HG02885 (cell line): ENCODE results near the gene IPCEF1.
A peak's percentile ranks its signal among the peaks of the same experiment; 100 is the strongest.
"Not testable (repeated sequence)": the region's sequence is repeated elsewhere in the genome, so short reads cannot be mapped to it uniquely, and the experiment has no call there.

Experiments used
- ATAC-seq: cut with Tn5 transposase; IDR thresholded peaks from one replicate; pipeline ENCODE4 v1.9.1; 2021; ENCODE audit warnings: mild to moderate bottlenecking; ENCODE audit not compliant: unreplicated experiment, poor library complexity

Gene IPCEF1

DNA sequence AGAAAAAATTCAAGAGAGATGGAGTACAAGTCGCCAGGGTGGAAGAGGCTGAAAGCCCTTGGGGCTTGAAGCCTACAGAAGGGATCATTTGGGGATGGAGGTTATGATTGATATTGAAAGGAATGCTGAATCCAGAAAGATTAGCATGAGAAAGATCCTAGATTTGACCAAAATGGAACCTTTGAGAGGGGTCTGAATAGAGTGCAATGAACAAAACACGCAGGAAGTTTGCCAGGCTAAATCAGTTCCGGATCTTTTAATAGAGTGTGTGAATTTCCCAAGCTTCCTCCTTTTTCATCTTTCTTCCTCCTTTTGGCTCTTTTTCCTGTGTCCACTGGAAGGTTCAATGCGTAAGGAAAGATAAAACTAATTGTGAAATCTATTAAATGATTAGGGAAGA, 15.3 kb downstream of the IPCEF1 start:
- ATAC-seq = no peak

DNA sequence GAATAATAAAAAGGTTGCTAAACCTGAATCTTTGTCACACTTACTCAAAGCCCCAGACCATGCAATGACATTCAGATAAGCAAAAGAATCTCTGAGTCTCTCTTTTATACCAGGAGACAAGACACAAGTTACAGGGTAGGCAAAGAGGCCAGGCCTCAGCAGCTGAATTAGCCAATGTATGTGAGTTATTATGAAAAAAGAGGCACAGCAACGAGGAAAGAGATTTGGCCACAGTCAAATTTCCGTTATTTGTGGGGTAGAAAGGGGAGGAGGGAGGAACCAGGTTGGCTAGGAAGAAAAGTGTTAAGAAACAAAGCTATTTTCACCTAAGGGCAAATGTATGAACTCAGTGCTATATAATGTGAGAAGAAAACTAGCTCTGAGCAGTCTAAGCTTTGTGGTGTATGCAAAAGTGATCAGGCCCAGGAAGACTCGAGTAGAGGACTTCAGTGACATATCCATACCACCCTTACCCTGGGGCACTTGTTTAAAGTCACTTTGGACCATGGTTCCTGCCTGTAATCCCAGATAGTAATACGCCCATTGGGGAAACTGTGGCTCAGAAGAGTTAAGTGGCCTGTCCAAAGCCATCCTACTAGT, 19.1 kb downstream of the IPCEF1 start:
- ATAC-seq = no peak

DNA sequence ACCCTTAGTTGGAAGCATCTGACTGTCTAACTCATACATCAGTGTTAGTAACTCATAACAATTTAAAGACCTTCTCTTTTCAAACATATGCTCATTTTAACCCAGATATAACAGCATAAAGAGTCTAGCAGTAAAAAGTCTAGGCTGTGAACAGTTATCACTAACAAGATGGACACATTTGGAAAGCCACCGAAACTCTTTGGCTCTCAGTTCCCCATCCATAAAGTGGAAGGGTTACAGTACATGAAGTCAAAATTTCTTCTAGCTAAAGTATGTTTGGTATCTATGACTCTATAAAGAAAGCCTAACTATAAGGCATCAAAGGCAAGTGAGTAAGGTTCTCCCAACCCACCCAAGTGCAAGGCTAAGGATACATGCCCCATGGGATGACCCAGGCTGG, 22.5 kb downstream of the IPCEF1 start:
- not testable (repeated sequence) for ATAC-seq

DNA sequence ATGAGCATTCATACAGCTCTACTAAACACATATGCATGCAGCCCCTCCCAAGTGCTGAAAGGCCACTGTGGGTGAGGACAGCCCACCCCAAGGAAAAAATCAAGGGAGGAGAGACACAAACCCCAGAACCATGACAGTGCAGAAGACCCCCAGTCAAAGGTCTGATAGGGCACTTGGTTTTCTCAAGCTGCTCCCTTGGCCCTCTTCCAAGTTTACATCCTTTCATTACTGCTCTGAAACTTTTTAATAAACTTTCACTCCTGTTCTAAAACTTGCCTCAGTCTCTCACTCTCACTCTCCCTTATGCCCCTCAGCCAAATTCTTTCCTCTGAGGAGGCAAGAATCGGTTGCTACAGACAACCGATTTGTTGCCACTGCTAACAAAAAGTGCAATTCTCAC, 24.9 kb downstream of the IPCEF1 start:
- ATAC-seq = no peak

DNA sequence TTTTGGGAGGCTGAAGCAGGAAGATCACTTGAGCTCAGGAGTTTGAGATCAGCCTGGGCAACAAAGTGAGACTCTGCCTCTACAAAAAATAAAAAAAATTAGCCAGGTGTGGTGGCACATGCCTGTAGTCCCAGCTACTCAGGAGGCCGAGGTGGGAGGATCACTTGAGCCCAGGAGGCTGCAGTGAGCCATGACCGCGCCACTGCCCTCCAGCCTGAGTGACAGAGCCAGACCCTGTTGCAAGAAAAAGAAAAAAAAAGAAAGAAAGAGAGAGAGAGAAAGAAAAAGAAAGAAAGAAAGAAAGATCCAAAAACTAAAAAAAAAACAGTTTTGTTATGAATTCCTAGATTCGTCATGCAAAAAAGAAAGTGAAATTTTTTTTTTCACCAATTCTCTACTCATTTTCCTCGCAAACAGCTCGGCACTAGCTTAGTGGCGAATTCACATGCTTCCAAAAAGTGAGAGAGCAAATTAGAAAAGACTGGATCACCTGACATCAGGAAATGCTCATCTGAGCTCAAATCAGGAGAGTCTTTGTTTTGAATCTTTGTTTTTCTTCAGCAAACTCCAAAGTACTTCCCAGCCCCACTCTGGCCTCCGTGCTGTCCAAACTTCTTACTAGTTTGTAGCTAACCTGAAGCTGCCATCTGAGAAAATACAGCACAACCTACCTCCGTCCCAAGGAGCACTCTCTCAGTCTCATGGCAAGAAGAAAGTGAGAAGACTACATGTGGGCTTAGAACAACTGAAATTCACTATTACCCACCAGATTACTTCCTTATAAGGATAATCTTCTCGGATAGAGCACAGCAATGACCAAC, 27.0 kb downstream of the IPCEF1 start:
- no peak for ATAC-seq

DNA sequence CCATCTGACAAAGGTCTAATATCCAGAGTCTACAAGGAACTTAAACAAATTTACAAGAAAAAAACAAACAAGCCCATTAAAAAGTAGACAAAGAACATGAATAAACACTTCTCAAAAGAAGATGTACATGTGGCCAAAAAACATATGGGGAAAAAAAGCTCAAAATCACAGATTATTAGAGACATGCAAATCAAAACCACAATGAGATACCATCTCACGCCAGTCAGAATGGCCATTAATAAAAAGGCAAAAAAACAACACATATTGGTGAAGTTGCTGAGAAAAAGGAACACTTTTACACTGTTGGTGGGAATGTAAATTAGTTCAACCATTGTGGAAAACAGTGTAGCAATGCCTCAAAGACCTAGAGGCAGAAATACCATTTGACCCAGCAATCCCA, 29.3 kb downstream of the IPCEF1 start:
- ATAC-seq = not testable (repeated sequence)

DNA sequence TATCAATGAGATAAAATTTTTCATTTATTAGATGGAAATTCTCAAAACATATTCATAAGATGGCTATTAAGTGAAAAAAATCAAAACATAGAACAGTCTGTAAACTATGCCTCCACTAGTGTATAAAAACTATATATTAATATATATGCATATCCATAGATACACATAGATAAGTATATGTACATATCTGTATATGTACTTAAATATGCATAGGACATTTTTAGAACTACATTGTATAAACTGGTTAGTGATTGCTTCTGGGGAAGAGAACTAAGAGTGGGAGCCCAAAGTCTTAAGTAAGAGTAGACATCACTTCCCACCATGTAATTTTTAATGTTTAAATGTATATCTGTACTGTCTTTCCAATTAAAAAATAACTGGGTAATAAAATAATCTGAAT, 31.5 kb downstream of the IPCEF1 start:
- no peak for ATAC-seq

DNA sequence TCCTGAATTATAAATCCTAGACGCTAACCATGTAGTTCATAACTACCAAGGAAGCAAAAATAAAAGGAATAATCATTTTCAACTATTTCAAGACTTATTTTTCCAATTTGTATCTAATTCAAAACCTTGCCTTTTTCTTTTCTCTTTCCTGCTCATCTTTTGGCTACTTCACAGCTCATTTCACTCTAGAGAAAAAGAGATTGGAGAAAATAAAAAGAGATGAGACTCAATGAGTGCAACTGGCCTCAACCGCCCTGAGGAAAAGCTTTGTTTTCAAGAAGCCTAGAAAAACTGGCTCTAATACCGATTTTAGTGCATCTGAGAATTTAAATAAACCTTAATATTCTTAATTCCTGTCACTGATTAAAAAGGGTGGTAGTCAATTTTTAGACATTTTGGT, 36.4 kb downstream of the IPCEF1 start:
- ATAC-seq = no peak

DNA sequence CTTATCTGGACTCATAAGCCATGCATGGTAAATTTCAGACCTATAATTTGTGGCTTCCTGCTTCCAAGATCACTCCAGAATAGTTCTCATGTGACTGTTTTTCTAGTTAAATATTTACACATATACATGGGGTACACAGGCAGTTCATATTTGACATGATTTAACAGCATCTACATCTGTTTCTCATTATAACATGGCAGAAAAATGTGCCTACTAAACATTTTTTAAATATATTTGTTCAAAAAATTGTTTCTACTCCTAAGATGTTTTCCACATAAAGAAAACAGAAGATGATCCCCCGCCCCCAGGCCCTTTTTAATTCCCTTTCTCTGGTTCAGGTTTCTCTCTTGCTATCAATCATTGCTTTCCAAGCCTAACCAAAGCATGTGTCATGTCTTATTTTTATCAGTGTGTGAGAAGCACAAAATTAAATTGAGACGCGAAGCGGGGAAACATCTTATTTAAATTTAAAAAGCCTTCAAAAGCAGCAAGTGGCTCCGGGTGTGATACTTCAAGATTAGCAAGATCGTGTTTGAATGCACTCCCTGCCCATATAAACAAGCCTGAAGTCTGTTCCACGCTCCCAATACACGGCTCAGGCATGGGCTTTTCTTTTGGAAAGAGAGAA, 37.3 kb downstream of the IPCEF1 start:
- no peak for ATAC-seq

DNA sequence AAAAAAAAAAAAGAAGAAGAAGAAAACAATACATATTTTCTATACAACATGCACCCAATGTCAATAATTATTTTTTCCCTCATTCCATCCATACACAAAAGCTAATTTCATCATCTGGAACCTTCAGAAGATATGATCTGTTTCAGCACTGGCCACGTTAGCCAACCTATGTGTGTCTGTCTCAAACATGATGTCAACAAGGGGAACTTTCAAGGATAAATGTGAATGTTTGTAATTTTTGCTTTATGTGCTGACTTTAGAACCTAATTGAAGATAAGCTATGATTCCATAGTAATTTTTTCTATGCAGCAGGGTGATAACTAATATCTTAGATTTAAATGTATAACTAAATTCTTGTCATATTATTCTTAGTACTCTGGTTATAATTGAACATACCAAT, 37.9 kb downstream of the IPCEF1 start:
- ATAC-seq = no peak

DNA sequence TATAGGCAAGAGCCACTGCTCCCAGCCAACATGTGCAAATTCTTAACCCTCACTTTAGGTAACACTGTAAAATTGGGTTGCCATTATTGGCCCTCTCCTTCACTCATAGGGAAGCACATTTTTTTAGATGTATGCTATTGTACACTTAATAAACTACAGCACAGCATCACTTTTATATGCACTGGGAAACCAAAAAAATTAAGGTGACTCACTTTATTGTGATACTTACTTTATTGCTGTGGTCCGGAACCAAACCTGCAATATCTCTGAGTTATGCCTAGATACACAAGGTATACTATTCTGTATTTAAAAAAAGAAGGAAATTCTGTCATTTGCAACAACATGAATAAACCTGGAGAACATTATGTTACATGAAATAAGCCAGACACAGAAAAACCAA, 40.5 kb downstream of the IPCEF1 start:
- ATAC-seq = no peak

DNA sequence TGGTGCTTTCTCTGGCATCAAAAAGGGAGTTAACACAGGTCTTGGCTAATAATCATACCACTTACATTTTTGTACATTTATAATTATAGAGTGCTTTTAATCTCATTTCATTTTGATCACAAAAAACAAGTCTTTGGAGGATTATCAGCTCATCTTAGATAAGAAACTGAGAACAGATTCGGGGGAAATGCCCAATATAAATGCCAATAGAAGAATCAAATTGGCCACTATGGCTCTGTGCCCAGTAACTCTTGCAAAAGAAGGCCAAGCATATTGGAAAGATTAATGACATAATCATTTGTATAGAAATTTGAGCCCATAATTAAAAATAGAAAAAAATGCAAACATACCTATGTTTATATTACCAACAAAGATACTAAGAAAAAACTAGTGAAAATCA, 42.5 kb downstream of the IPCEF1 start:
- ATAC-seq = no peak

DNA sequence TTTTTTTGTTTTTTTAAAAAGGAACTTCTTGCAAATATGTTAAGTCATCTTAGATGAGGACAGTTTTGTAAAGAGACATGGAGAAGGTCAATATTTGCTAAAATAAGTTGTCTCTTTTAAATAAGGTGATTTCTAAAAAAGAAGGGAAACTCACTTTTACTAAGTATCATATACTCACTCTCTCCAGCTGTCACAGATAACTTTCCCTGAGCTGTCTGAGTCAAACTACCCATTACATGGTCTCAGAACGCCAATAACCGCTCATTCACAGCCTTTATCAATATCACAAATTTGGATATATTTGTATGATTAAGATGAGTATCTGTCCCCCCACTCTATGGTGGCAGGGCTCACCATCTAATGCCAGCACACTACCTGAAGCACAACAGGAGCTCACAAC, 47.6 kb downstream of the IPCEF1 start:
- no peak for ATAC-seq

DNA sequence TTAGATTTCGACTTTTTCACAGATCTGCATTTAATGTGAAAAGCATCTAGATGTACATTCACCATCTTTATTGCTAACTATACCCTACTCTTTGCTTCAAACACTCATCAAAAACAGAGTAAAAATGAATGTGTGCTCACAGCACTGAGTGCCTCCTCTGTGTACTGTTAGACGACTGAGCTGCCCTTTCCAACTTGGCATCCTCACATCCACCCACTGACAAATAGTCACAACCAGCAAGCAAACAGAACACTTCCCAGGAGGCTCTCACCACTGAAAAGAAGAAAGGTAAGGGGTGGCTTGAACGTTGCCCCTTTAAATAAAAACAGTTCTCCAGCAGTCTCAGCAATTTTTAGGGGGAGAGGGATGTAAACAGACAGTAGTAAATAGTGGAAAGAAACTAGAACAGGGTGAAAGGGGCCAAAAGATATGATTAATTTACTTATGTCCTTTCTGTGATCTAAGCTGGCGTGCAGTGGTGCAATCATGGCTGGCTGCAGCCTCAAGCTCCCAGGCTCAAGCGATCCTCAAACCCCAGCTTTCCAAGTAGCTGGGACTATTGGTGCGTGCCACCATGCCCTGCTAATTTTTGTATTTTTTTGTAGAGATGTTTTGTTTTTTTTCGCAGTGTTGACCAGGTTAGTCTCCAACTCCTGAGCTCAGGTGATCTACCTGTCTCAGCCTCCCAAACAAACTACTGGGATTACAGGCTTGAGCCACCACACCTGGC, 48.7 kb downstream of the IPCEF1 start:
- no peak for ATAC-seq

DNA sequence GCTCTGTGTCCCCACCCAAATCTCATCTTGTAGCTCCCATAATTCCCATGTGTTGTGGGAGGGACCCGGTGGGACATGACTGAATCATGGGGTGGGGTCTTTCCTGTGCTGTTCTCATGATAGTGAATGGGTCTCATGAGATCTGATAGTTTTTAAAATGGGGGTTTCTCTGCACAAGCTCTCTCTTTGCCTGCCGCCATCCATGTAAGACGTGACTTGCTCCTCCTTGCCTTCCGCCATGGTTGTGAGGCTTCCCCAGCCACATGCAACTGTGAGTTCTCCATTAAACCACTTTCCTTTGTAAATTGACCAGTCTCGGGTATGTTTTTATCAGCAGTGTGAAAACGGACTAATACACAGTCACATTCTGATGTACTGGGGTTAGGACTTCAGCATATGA, 49.5 kb downstream of the IPCEF1 start:
- not testable (repeated sequence) for ATAC-seq

DNA sequence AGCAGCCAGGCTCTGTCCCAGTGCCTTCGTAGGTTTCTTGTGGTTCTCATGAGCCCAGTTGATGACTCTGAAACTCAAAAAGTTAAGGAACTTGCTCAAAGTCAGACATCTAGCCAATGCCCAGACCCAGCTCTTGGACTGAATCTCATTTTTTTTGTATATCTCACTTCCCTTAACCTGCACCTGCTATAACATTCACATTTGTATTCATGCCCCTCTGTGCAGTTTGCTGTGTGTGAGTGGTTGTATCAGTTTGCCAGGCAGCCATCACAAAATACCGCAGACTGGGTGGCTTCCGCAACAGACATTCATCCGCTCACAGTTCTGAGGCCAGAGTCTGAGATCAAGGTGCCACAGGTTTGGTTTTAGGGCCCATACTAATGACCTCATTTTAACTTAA, 49.9 kb downstream of the IPCEF1 start:
- ATAC-seq = peak; percentile 37

DNA sequence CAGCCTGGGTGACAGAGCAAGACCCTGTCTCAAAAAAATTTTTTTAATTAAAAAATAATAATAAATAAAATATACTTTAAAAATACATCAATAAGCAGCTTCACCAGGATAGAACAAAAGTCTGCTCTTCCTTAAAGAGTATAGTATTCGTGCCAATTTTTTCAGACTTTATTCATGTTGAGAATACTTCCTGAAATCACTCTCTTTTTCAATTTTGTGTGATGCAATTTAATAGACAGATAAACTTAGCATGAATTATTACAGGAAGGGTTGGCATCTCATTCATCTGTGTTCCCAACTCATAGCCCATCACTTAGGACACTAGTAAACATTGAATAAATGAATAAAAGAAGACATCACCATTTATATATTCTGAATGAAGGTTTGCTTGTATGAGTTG, 52.4 kb downstream of the IPCEF1 start:
- no peak for ATAC-seq

DNA sequence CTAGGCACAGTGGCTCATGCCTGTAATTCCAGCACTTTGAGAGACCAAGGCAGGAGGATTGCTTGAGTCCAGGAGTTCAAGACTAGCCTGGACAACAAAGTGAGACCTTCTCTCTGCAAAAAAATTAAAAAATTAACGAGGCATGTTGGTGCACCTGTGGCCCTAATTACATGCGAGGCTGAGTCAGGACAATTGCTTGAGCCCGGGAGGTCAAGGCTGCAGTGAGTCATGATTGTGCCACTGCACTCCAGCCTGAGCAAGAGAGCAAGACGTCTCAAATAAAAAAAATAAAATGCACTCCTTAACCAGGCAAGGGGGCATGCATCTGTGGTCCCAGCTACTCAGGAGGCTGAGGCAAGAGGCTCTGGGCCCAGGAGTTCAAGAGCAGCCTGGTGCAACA, 53.0 kb downstream of the IPCEF1 start:
- ATAC-seq = not testable (repeated sequence)

DNA sequence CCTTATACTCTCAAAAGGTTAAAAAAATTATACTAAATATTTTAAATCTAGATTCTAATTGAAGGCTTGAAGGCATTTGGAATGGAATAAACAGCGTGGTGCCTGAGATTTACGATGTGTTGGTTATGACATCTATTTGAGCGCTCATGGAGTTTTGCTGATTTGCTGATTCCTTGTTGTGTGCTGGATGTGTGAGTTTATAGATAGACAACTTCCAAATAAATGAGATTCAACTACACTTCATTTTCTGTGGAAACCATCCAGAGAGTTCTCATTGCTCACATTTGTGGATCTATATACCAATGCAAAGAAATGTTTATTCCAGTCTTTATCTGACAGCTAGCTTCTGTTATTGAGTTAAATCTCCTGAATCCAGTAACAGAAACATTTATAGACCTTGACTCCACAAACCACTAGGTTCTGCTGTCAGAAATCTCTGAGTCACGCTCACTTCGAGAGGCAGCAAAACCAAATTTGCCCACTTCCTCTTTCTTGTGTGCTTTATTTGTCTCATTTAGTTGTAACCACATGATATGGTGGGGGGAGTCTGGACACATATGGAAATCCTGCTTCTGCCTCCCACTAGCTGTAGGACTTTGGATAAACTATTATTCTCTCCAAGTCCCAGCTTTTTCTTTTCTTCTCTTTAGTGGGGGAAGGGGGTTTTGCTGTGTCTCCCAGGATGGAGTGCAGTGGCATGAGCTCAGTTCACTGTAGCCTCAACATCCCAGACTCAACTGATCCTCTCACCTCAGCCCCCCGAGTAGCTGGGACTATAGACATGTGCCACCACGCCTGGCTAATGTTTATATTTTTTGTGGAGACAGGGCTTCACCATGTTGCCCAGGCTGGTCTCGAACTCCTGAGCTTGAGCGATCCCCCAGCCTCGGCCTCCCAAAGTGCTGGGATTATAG, 54.5 kb downstream of the IPCEF1 start:
- peak; percentile 96 for ATAC-seq

DNA sequence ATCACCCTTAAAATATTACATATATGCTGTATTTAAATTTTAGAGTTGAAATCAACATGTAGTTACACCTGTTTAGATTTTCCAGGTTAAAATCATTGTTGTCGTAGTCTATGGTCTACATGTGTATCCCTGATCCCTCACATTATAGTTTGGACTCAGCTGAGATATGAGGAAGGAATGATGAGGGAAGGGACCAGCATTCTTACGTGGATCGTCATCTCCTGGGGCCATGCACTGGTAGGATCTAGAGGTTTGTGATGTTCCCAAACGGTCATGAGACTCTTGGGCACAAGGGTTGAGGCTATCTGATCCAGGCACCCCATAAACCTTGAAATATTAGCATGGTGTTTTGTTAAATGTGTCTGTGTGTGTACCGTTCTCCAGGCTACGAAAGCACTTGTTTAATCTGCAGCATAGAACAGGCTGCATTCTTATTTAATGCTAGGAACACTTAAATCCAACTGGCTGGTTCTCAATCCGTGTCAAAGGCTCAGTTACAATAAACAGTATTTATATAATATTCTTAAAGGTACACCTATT, 55.4 kb downstream of the IPCEF1 start:
- no peak for ATAC-seq
